Renal pelvis (tissue), 12 donors: ENCODE measurements around the gene MAPKAPK5. TPM values are rescaled to one million over a fixed set of nuclear protein-coding genes. Genes with fewer than 3 reads are reported as not detected.
"Not testable (repeated sequence)": the region's sequence is repeated elsewhere in the genome, so short reads cannot be mapped to it uniquely, and the experiment has no call there.

Source experiments
- DNase-seq: peaks from one replicate; pipeline ENCODE4 v3.0.0-alpha.2; 2013
- long read RNA-seq, 16 experiments: transcript quantifications; one replicate each; lab custom pipeline, GENCODE V29; 2026
- polyA plus RNA-seq, 3 donors: library from polyadenylated mRNA; unstranded; fragments of 120-200 nt; gene quantifications; one replicate each; pipeline ENCODE4 v1.2.1, GENCODE V29; 2013; ENCODE audit not compliant: insufficient read length in 3 of 3

MAPKAPK5 gene
- polyA plus RNA-seq, result 10 to 100 TPM; 45.4 to 62.6 (median 50.7) TPM
- long read RNA-seq, donor 1, full-length matches to known transcripts, result 7 of 7 reads
- long read RNA-seq, donor 1, partial matches to known transcripts, result 0 of 7 reads
- long read RNA-seq, donor 1, other reads (novel, unspliced or antisense), result 0 of 7 reads
- long read RNA-seq, donor 2, full-length matches to known transcripts, result 13 of 13 reads
- long read RNA-seq, donor 2, partial matches to known transcripts, result 0 of 13 reads
- long read RNA-seq, donor 2, other reads (novel, unspliced or antisense), result 0 of 13 reads
- long read RNA-seq, donor 3, full-length matches to known transcripts, result 9 of 9 reads
- long read RNA-seq, donor 3, partial matches to known transcripts, result 0 of 9 reads
- long read RNA-seq, donor 3, other reads (novel, unspliced or antisense), result 0 of 9 reads
- long read RNA-seq, donor 4, full-length matches to known transcripts, result 7 of 12 reads
- long read RNA-seq, donor 4, partial matches to known transcripts, result 5 of 12 reads
- long read RNA-seq, donor 4, other reads (novel, unspliced or antisense), result 0 of 12 reads
- long read RNA-seq, donor 5, full-length matches to known transcripts, result 4 of 4 reads
- long read RNA-seq, donor 5, partial matches to known transcripts, result 0 of 4 reads
- long read RNA-seq, donor 5, other reads (novel, unspliced or antisense), result 0 of 4 reads
- long read RNA-seq, donor 6, full-length matches to known transcripts, result 8 of 8 reads
- long read RNA-seq, donor 6, partial matches to known transcripts, result 0 of 8 reads
- long read RNA-seq, donor 6, other reads (novel, unspliced or antisense), result 0 of 8 reads
- long read RNA-seq, donor 7, full-length matches to known transcripts, result 6 of 6 reads
- long read RNA-seq, donor 7, partial matches to known transcripts, result 0 of 6 reads
- long read RNA-seq, donor 7, other reads (novel, unspliced or antisense), result 0 of 6 reads
- long read RNA-seq, donor 8, full-length matches to known transcripts, result 5 of 5 reads
- long read RNA-seq, donor 8, partial matches to known transcripts, result 0 of 5 reads
- long read RNA-seq, donor 8, other reads (novel, unspliced or antisense), result 0 of 5 reads
- long read RNA-seq, donor 9, full-length matches to known transcripts, result 3 of 3 reads
- long read RNA-seq, donor 9, partial matches to known transcripts, result 0 of 3 reads
- long read RNA-seq, donor 9, other reads (novel, unspliced or antisense), result 0 of 3 reads
- long read RNA-seq, donor 10, full-length matches to known transcripts, result 6 of 6 reads
- long read RNA-seq, donor 10, partial matches to known transcripts, result 0 of 6 reads
- long read RNA-seq, donor 10, other reads (novel, unspliced or antisense), result 0 of 6 reads
- long read RNA-seq, donor 11, full-length matches to known transcripts, result 8 of 13 reads
- long read RNA-seq, donor 11, partial matches to known transcripts, result 5 of 13 reads
- long read RNA-seq, donor 11, other reads (novel, unspliced or antisense), result 0 of 13 reads
- long read RNA-seq, donor 12, full-length matches to known transcripts, result 8 of 35 reads
- long read RNA-seq, donor 12, partial matches to known transcripts, result 12 of 35 reads
- long read RNA-seq, donor 12, other reads (novel, unspliced or antisense), result 15 of 35 reads
- long read RNA-seq, donor 13, full-length matches to known transcripts, result 5 of 5 reads
- long read RNA-seq, donor 13, partial matches to known transcripts, result 0 of 5 reads
- long read RNA-seq, donor 13, other reads (novel, unspliced or antisense), result 0 of 5 reads
- long read RNA-seq, donor 14, result 0 reads
- long read RNA-seq, donor 15, full-length matches to known transcripts, result 10 of 43 reads
- long read RNA-seq, donor 15, partial matches to known transcripts, result 33 of 43 reads
- long read RNA-seq, donor 15, other reads (novel, unspliced or antisense), result 0 of 43 reads
- long read RNA-seq, donor 16, full-length matches to known transcripts, result 8 of 8 reads
- long read RNA-seq, donor 16, partial matches to known transcripts, result 0 of 8 reads
- long read RNA-seq, donor 16, other reads (novel, unspliced or antisense), result 0 of 8 reads

GRCh38 chr12:111841750-111842555 is at the start of gene MAPKAPK5:
MAPKAPK5 (plus strand) TSS chr12:111842228; CDS start chr12:111842734, 506 bp downstream.
- DNase-seq, result peak; percentile 94

GRCh38 chr12:111792856-111793235 is 49.2 kb upstream of the MAPKAPK5 start:
- no peak for DNase-seq

GRCh38 chr12:111798182-111798581 is 43.8 kb upstream of the MAPKAPK5 start:
- no peak for DNase-seq

GRCh38 chr12:111799758-111800157 is 42.3 kb upstream of the MAPKAPK5 start:
- DNase-seq, result no peak

- no peak for DNase-seq
Measured at GRCh38 chr12:111803038-111803626, 38.9 kb upstream of the MAPKAPK5 start.

- no peak for DNase-seq
Measured at GRCh38 chr12:111803851-111804250, 38.2 kb upstream of the MAPKAPK5 start.

- no peak for DNase-seq
Measured at GRCh38 chr12:111806304-111806703, 35.7 kb upstream of the MAPKAPK5 start.

- no peak for DNase-seq
Measured at GRCh38 chr12:111807232-111807631, 34.8 kb upstream of the MAPKAPK5 start.

- peak; percentile 82 for DNase-seq
Measured at GRCh38 chr12:111812881-111813741, 28.9 kb upstream of the MAPKAPK5 start.

GRCh38 chr12:111816065-111816615 is 25.9 kb upstream of the MAPKAPK5 start:
- no peak for DNase-seq

GRCh38 chr12:111816898-111817297 is 25.1 kb upstream of the MAPKAPK5 start:
- not testable (repeated sequence) for DNase-seq

GRCh38 chr12:111818340-111818739 is 23.7 kb upstream of the MAPKAPK5 start:
- DNase-seq, result no peak

GRCh38 chr12:111819191-111820158 is 22.6 kb upstream of the MAPKAPK5 start:
- peak; percentile 50 for DNase-seq

GRCh38 chr12:111820828-111821227 is 21.2 kb upstream of the MAPKAPK5 start:
- not testable (repeated sequence) for DNase-seq

- no peak for DNase-seq
Measured at GRCh38 chr12:111822886-111823285, 19.1 kb upstream of the MAPKAPK5 start.

- DNase-seq, result no peak
Measured at GRCh38 chr12:111823891-111824290, 18.1 kb upstream of the MAPKAPK5 start.
